Adipocyte (in vitro differentiated cells): ENCODE results near the gene WNT8A.
"Not testable (repeated sequence)": the region's sequence is repeated elsewhere in the genome, so short reads cannot be mapped to it uniquely, and the experiment has no call there.

Experiments used
- DNase-seq: peaks from one replicate; pipeline ENCODE4 v3.0.0-alpha.2; 2015; ENCODE audit warnings: low read depth
- H3K27me3 ChIP-seq: replicated peaks from 2 replicates; pipeline ENCODE4 v1.7.0; 2013; ENCODE audit warnings: mild to moderate bottlenecking, low read length, moderate library complexity; ENCODE audit not compliant: control insufficient read depth, insufficient read depth
- H3K36me3 ChIP-seq: 2 replicates; pipeline ENCODE4 v1.7.0; 2013; ENCODE audit warnings: low read length, mild to moderate bottlenecking, moderate library complexity; ENCODE audit not compliant: control insufficient read depth, insufficient read depth, severe bottlenecking
- H3K4me1 ChIP-seq: 2 replicates; pipeline ENCODE4 v1.7.0; 2013; ENCODE audit warnings: mild to moderate bottlenecking, low read length, moderate library complexity; ENCODE audit not compliant: control insufficient read depth, insufficient read depth
- H3K4me3 ChIP-seq: 2 replicates; pipeline ENCODE4 v1.7.0; 2013; ENCODE audit warnings: mild to moderate bottlenecking, low read length, moderate library complexity
- H3K9ac ChIP-seq: 2 replicates; pipeline ENCODE4 v1.7.0; 2013; ENCODE audit warnings: mild to moderate bottlenecking, low read length, moderate library complexity
- H3K9me3 ChIP-seq: 2 replicates; pipeline ENCODE4 v1.7.0; 2013; ENCODE audit warnings: mild to moderate bottlenecking, low read length, moderate library complexity; ENCODE audit not compliant: control insufficient read depth

Gene WNT8A

DNA sequence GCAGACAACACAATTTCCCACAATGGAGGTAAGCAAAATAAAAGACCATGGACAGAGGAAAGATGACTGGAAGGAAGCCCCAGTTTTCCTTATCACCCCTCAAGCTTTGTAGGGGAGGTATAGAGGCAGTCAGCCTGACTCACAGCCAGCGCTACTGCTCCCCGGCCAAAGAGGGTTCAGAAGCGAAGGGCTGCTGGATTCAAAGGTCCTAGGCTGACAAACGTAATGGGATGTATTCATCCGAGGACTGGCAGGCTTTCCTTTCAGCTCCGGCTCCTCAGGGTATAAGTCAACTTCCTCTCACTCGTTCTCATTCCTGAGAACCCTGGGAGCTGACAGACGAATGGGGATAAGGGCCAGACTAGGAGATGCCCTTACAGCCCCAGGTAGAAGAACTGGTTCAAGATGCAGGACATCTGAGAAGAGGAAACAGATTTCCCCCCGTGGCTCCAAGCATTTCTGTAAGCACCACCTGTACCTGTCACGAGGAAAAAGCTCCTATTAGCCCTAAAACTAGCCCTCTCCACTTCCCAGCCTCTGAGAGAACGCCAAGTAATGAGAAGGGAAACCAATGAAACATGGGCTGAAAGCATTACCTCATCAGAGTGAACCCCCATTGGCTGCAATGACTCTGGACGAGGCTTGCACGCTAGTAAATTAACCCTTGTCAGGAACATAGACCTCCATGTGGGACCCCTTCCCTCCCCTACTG, 28.8 kb upstream of the WNT8A start:
- no peak for DNase-seq
- Histone ChIP-seq H3K9me3 (no peaks in the 10 kb centered on the region), H3K4me1 (no peaks in the 10 kb centered on the region), H3K36me3 (no peaks in the 10 kb centered on the region), H3K9ac (no peak overlapping the region), H3K27me3 (peaks cover 28% of the 10 kb centered on the region), H3K4me3 (no peak overlapping the region)

GRCh38 chr5:138064526-138064925, 19.3 kb upstream of the WNT8A start:
- Histone ChIP-seq H3K9me3 (no peaks in the 10 kb centered on the region), H3K9ac (no peak overlapping the region), H3K4me1 (peaks cover 18% of the 10 kb centered on the region), H3K36me3 (no peaks in the 10 kb centered on the region), H3K27me3 (no peaks in the 10 kb centered on the region), H3K4me3 (no peak overlapping the region)
- peak; percentile 37 for DNase-seq

DNA sequence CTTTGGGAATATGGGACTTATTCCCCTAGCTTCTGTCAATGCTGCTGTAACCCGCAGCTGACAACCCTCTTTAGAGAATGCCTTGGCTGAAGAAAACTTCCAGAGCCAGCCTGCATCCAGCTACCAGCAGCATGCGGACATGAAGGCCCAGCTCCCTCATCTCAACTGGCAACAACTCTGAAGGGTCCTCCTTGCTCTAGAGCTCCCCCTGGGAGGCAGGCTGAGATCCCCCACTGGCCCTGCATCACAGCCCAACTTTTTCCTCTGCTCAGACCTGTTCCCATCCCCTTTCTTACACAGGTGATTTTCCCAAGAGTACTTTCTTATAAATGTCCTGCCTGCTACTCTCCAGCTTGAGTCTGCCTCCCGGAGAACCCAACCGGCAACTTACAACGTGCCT, 18.7 kb upstream of the WNT8A start:
- H3K9me3 ChIP-seq = no peaks in the 10 kb centered on the region
- peaks cover 18% of the 10 kb centered on the region for H3K4me1 ChIP-seq
- H3K27me3 ChIP-seq = no peaks in the 10 kb centered on the region
- no peak for DNase-seq
- H3K36me3 ChIP-seq = no peaks in the 10 kb centered on the region
- no peak overlapping the region for H3K4me3 ChIP-seq
- no peak overlapping the region for H3K9ac ChIP-seq

GRCh38 chr5:138067945-138068344, 15.9 kb upstream of the WNT8A start:
- H3K9me3 ChIP-seq = no peaks in the 10 kb centered on the region
- peaks cover 18% of the 10 kb centered on the region for H3K4me1 ChIP-seq
- H3K27me3 ChIP-seq = no peaks in the 10 kb centered on the region
- H3K4me3 ChIP-seq = no peak overlapping the region
- DNase-seq = no peak
- H3K9ac ChIP-seq = no peak overlapping the region
- H3K36me3 ChIP-seq = no peaks in the 10 kb centered on the region

- H3K4me3 ChIP-seq = no peak overlapping the region
- no peaks in the 10 kb centered on the region for H3K36me3 ChIP-seq
- no peaks in the 10 kb centered on the region for H3K9me3 ChIP-seq
- DNase-seq = peak; percentile 83
- no peak overlapping the region for H3K9ac ChIP-seq
- H3K4me1 ChIP-seq = peaks cover 18% of the 10 kb centered on the region
- no peaks in the 10 kb centered on the region for H3K27me3 ChIP-seq
Observed at GRCh38 chr5:138068742-138069600, 14.9 kb upstream of the WNT8A start.

DNA sequence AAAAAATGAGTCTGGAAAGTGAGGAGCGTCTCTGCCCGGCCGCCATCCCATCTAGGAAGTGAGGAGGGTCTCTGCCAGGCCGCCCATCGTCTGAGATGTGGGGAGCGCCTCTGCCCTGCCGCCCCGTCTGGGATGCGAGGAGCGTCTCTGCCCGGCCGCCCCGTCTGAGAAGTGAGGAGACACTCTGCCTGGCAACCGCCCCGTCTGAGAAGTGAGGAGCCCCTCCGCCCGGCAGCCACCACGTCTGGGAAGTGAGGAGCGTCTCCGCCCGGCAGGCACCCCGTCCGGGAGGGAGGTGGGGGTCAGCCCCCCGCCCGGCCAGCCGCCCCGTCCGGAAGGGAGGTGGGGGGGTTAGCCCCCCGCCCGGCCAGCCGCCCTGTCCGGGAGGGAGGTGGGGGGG, 13.8 kb upstream of the WNT8A start:
- not testable (repeated sequence) for H3K27me3 ChIP-seq, H3K36me3 ChIP-seq, DNase-seq, H3K9me3 ChIP-seq, H3K9ac ChIP-seq, H3K4me1 ChIP-seq, H3K4me3 ChIP-seq

DNA sequence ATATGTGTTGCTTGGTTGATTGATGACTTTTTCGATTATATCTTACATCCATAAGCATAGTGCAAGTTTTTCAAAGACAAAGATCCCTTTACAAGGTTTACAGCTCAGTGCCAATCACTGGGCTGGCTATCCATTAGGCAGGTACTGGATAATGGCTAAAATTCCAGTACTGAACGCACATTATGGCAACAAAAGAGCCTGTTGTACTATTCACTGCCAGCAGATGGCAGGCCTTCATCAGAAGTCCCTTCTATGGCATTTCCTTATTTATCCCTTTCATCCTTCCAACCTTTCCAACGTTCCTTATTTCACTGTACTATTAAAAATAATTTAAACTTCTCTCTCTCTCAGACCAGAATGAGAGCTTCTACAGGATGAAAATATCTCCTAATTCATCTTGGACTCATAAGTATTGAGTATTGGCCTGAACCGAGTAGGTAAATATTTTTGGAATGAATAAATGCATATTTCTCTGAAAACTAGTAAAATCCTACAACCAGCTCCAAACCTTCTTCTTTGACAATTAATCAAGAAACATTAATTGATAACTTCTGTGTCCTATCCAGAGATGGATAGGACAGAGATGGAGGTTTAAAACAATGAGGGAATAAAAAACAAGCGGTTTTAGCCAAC, 6.7 kb upstream of the WNT8A start:
- Histone ChIP-seq H3K4me1 (no peaks in the 10 kb centered on the region), H3K9me3 (no peaks in the 10 kb centered on the region), H3K27me3 (no peaks in the 10 kb centered on the region), H3K4me3 (no peak overlapping the region), H3K36me3 (no peaks in the 10 kb centered on the region), H3K9ac (no peak overlapping the region)
- peak; percentile 85 for DNase-seq

- Histone ChIP-seq H3K36me3 (no peaks in the 10 kb centered on the region), H3K27me3 (no peaks in the 10 kb centered on the region), H3K9ac (no peak overlapping the region), H3K4me3 (no peak overlapping the region), H3K4me1 (no peaks in the 10 kb centered on the region), H3K9me3 (no peaks in the 10 kb centered on the region)
- no peak for DNase-seq
Observed at GRCh38 chr5:138078006-138078643, 5.7 kb upstream of the WNT8A start.

GRCh38 chr5:138082033-138082432, 1.8 kb upstream of the WNT8A start:
- H3K9ac ChIP-seq = no peak overlapping the region
- no peaks in the 10 kb centered on the region for H3K4me1 ChIP-seq
- no peak for DNase-seq
- no peaks in the 10 kb centered on the region for H3K36me3 ChIP-seq
- H3K4me3 ChIP-seq = no peak overlapping the region
- no peaks in the 10 kb centered on the region for H3K27me3 ChIP-seq
- no peaks in the 10 kb centered on the region for H3K9me3 ChIP-seq

- DNase-seq = no peak
- H3K36me3 ChIP-seq = no peaks in the 10 kb centered on the region
- H3K4me3 ChIP-seq = no peak overlapping the region
- no peaks in the 10 kb centered on the region for H3K4me1 ChIP-seq
- H3K9ac ChIP-seq = no peak overlapping the region
- H3K27me3 ChIP-seq = peaks cover 73% of the 10 kb centered on the region
- H3K9me3 ChIP-seq = no peaks in the 10 kb centered on the region
Observed at GRCh38 chr5:138091685-138092084, 7.9 kb downstream of the WNT8A start.

- Histone ChIP-seq H3K4me3 (no peak overlapping the region), H3K36me3 (no peaks in the 10 kb centered on the region), H3K27me3 (peaks cover 79% of the 10 kb centered on the region), H3K4me1 (no peaks in the 10 kb centered on the region), H3K9me3 (no peaks in the 10 kb centered on the region), H3K9ac (no peak overlapping the region)
- DNase-seq = no peak
Observed at GRCh38 chr5:138092301-138092700, 8.5 kb downstream of the WNT8A start.
